Large intestine (tissue), 3 donors: ENCODE data around the gene NCAM2. TPM values are rescaled to one million over a fixed set of nuclear protein-coding genes. Genes with fewer than 3 reads are reported as not detected.
"Not testable (repeated sequence)": the region's sequence is repeated elsewhere in the genome, so short reads cannot be mapped to it uniquely, and the experiment has no call there.

Source experiments
- DNase-seq, 2 donors: peaks; one replicate each; pipeline versions ENCODE4 v3.0.0 to v3.0.0-alpha.2; 2013
- H3K27ac ChIP-seq: one replicate; pipeline ENCODE4 v1.5.1; 2013; ENCODE audit warnings: low read length
- H3K27me3 ChIP-seq: 2 replicates; pipeline ENCODE4 v1.6.1; 2013; ENCODE audit warnings: low read length; ENCODE audit not compliant: control insufficient read depth, insufficient read depth
- H3K36me3 ChIP-seq: 2 replicates; pipeline ENCODE4 v1.6.1; 2013; ENCODE audit warnings: low read length; ENCODE audit not compliant: control insufficient read depth, insufficient read depth
- H3K4me1 ChIP-seq: one replicate; pipeline ENCODE4 v1.6.1; 2013; ENCODE audit warnings: low read length; ENCODE audit not compliant: control insufficient read depth, insufficient read depth
- H3K4me3 ChIP-seq: one replicate; pipeline ENCODE4 v1.5.1; 2013; ENCODE audit warnings: low read length
- H3K9me3 ChIP-seq: one replicate; pipeline ENCODE4 v1.6.1; 2013; ENCODE audit warnings: mild to moderate bottlenecking, low read depth, low read length, moderate library complexity; ENCODE audit not compliant: control insufficient read depth
- WGBS: methylation state at CpG from one replicate; pipeline ENCODE4 v1.1.5; 2013; ENCODE audit warnings: low lambda C conversion rate; ENCODE audit not compliant: insufficient coverage; 5-methylcytosine and 5-hydroxymethylcytosine counted together
- polyA plus RNA-seq: library from polyadenylated mRNA; unstranded; fragments of 120-200 nt; gene quantifications from one replicate; pipeline ENCODE4 v1.2.1, GENCODE V29; 2013

Gene NCAM2
- polyA plus RNA-seq, 1 donor = 7.7 TPM

DNA sequence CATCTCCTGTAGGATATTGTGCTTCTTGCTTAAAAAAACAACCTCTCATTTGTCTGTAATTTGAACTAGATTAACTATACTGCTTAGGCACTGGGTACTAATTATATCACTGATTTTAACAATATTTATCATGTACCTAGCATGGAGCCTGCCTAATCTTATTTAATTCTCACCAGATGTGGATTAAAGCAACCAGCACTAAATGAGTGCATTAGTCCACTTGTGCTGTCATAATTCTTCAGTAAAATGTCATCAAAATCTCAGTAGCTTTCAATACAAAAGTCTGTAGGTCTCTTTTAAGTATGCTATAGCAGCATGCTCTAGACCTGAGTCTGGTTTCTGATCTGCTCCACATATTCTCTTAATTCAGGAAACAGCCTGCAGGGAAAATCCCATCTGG lies 368.1 kb downstream of the NCAM2 start:
- Histone ChIP-seq H3K4me1 (no peaks in the 10 kb centered on the region), H3K9me3 (no peaks in the 10 kb centered on the region), H3K4me3 (no peak overlapping the region), H3K27me3 (no peaks in the 10 kb centered on the region), H3K27ac (no peak overlapping the region), H3K36me3 (no peaks in the 10 kb centered on the region)
- no peak for DNase-seq

GRCh38 chr21:21367583-21367982 lies 369.4 kb downstream of the NCAM2 start:
- H3K36me3 ChIP-seq = no peaks in the 10 kb centered on the region
- no peak overlapping the region for H3K4me3 ChIP-seq
- DNase-seq = no peak
- no peaks in the 10 kb centered on the region for H3K27me3 ChIP-seq
- no peak overlapping the region for H3K27ac ChIP-seq
- H3K9me3 ChIP-seq = no peaks in the 10 kb centered on the region
- no peaks in the 10 kb centered on the region for H3K4me1 ChIP-seq

DNA sequence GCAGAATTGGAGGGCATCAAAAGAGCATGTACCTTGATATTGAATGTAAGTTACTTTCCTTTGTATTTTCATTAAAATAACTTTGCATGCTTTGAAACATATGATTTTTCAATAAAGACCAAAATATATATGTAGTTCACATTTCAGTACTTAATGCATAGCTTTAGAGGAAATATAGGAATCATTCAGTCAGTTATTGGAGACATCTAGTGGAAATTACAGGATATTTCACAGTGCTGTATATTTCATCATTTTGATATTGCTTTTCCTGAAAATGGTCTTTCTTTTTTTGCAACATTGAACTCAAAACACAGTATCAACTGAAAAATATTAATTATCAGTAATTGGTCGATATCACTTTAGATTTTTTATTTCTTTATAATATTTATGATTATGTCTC lies 375.8 kb downstream of the NCAM2 start:
- no peak for DNase-seq
- no peak overlapping the region for H3K27ac ChIP-seq
- WGBS = 56% methylated on average over 1 of the region's 1 CpG
- H3K9me3 ChIP-seq = no peaks in the 10 kb centered on the region
- H3K27me3 ChIP-seq = no peaks in the 10 kb centered on the region
- no peaks in the 10 kb centered on the region for H3K36me3 ChIP-seq
- no peaks in the 10 kb centered on the region for H3K4me1 ChIP-seq
- no peak overlapping the region for H3K4me3 ChIP-seq

DNA sequence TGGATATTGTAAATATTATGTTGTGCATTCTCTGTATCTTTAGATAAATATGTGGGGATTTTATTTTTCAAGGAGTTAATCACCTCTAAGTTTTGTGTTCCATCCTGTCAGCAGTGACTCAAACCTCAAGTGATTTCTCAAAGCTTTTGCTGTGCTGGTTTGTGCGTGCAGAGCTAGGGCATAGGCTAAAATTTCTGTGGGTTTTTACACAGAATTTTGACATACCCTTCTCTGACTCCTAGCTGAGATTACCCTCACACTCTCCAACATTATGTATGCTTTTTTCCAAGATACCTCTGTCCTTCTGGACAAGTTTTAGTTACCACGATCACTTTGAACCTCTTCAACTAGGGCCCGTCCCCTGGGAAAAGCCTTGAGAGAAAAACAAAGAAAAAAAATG lies 384.9 kb downstream of the NCAM2 start:
- Histone ChIP-seq H3K27ac (no peak overlapping the region), H3K27me3 (no peaks in the 10 kb centered on the region), H3K9me3 (no peaks in the 10 kb centered on the region), H3K4me1 (no peaks in the 10 kb centered on the region), H3K4me3 (no peak overlapping the region), H3K36me3 (no peaks in the 10 kb centered on the region)
- WGBS = 100% methylated on average over 1 of the region's 3 CpGs
- DNase-seq = no peak

DNA sequence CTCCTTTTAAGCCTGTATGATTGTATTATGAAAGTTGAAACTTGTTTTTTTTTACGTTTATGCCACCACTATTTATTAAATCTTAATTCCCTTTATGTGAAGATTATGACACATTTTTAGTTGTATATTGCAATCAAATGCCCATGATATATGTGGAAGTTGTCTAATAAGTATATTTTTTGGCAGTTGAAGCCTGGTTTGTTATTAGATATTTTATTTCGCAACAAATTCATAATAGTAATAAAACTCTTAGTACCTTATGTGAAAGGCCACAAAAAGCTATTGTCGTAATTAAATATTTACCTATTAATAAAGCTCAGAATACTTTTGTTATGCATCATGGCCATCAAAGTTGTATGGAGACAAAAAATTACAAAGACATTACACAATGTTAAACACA lies 386.8 kb downstream of the NCAM2 start:
- H3K36me3 ChIP-seq = no peaks in the 10 kb centered on the region
- no peak overlapping the region for H3K4me3 ChIP-seq
- 100% methylated on average over 1 of the region's 3 CpGs for WGBS
- H3K27me3 ChIP-seq = no peaks in the 10 kb centered on the region
- DNase-seq = no peak
- no peak overlapping the region for H3K27ac ChIP-seq
- H3K4me1 ChIP-seq = no peaks in the 10 kb centered on the region
- H3K9me3 ChIP-seq = no peaks in the 10 kb centered on the region

GRCh38 chr21:21385404-21385803 lies 387.2 kb downstream of the NCAM2 start:
- H3K4me1 ChIP-seq = no peaks in the 10 kb centered on the region
- H3K36me3 ChIP-seq = no peaks in the 10 kb centered on the region
- H3K9me3 ChIP-seq = no peaks in the 10 kb centered on the region
- 100% methylated on average over 3 of the region's 3 CpGs for WGBS
- H3K4me3 ChIP-seq = no peak overlapping the region
- H3K27me3 ChIP-seq = no peaks in the 10 kb centered on the region
- no peak overlapping the region for H3K27ac ChIP-seq
- no peak for DNase-seq

- Histone ChIP-seq H3K36me3 (no peaks in the 10 kb centered on the region), H3K27me3 (no peaks in the 10 kb centered on the region), H3K4me1 (no peaks in the 10 kb centered on the region), H3K4me3 (no peak overlapping the region), H3K27ac (no peak overlapping the region), H3K9me3 (no peaks in the 10 kb centered on the region)
- DNase-seq = no peak
- WGBS = no CpG with 5 or more reads among the region's 3 CpGs
Measured at GRCh38 chr21:21387916-21388315, 389.7 kb downstream of the NCAM2 start.

DNA sequence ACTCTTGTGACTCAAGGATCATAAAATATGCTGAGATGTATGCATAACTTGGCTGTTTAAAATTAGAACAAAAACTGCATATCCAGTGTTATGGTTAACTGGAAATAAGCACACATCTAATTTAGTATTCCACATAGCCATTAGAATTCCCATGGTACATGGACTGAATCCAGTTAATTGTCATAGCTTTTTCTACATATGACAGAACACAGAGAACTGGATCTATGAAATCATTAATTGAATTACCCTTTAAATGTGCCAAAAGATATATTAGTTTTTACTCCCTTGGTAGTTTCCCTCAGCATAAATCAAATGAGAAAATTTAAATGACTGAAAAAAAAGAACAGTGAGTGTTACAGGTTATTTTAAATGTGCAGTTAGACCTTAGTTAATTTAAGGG lies 395.9 kb downstream of the NCAM2 start:
- H3K27ac ChIP-seq = no peak overlapping the region
- H3K27me3 ChIP-seq = no peaks in the 10 kb centered on the region
- no peaks in the 10 kb centered on the region for H3K4me1 ChIP-seq
- H3K36me3 ChIP-seq = no peaks in the 10 kb centered on the region
- DNase-seq = no peak
- H3K4me3 ChIP-seq = no peak overlapping the region
- H3K9me3 ChIP-seq = peaks cover 7% of the 10 kb centered on the region

GRCh38 chr21:21396424-21396823 lies 398.2 kb downstream of the NCAM2 start:
- Histone ChIP-seq H3K4me1 (no peaks in the 10 kb centered on the region), H3K27ac (no peak overlapping the region), H3K27me3 (no peaks in the 10 kb centered on the region), H3K36me3 (no peaks in the 10 kb centered on the region), H3K4me3 (no peak overlapping the region), H3K9me3 (peaks cover 7% of the 10 kb centered on the region)
- no CpG with 5 or more reads among the region's 4 CpGs for WGBS
- no peak for DNase-seq

- DNase-seq = no peak
- Histone ChIP-seq H3K27me3 (no peaks in the 10 kb centered on the region), H3K4me3 (no peak overlapping the region), H3K36me3 (no peaks in the 10 kb centered on the region), H3K27ac (no peak overlapping the region), H3K4me1 (no peaks in the 10 kb centered on the region), H3K9me3 (peaks cover 7% of the 10 kb centered on the region)
- no CpG with 5 or more reads among the region's 7 CpGs for WGBS
Measured at GRCh38 chr21:21397464-21397863, 399.3 kb downstream of the NCAM2 start.

DNA sequence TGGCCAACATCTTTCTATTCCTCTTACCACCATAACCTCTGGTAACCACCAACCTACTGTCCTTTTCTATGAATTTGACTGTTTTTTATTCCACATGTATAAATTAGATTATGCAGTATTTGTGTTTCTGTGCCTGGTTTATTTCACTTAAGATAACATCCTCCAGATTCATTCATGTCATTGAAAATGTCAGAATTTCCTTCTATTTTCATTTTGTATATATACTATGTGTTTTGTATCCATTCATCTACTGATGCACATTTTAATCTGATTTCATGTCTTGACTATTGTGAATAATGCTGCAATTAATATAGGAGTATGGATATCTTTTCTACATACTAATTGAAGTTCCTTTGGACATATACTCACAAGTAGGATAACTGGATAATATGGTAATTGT lies 403.2 kb downstream of the NCAM2 start:
- no peaks in the 10 kb centered on the region for H3K4me1 ChIP-seq
- no peak overlapping the region for H3K4me3 ChIP-seq

GRCh38 chr21:21402187-21402586 lies 404.0 kb downstream of the NCAM2 start:
- not testable (repeated sequence) for H3K27me3 ChIP-seq, H3K36me3 ChIP-seq, DNase-seq, H3K27ac ChIP-seq, H3K4me1 ChIP-seq, H3K9me3 ChIP-seq, H3K4me3 ChIP-seq
- no CpG with 5 or more reads among the region's 3 CpGs for WGBS

More for the DNA sequence above, 403.2 kb downstream of the NCAM2 start:
- no peak for DNase-seq
- no peak overlapping the region for H3K27ac ChIP-seq
- peaks cover 5% of the 10 kb centered on the region for H3K9me3 ChIP-seq
- no peaks in the 10 kb centered on the region for H3K27me3 ChIP-seq
- H3K36me3 ChIP-seq = no peaks in the 10 kb centered on the region
